Measurements from ENCODE around the gene CSMD2. TPM values are rescaled to one million over a fixed set of nuclear protein-coding genes. Genes with fewer than 3 reads are reported as not detected.

CSMD2 gene
- total and polyA plus RNA-seq, 2 donors from 2014 or later = 0.47 TPM; not detected in 1

DNA sequence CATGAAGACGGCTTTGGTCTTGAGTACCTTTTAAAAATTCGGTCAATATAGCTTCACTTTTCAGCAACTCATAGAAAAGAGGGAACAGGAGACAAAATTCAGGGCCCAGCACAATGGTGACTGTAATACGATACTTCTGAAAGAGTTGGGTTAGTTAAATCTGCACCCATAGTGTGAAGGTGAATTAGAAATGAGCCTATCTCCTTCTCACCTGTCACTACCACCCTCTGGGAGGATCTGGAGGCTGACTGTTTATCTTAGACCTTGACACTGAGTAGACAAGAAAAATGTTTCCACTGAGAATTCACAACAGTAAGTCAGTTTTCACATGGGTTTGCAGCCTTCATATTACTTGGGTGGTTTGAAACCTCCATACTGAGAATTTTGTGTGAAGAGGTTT, 359.0 kb downstream of the CSMD2 start:
- H3K36me3 ChIP-seq (ENCODE audit: control insufficient read depth in 2 of 3, insufficient read depth in 3 of 3, low read length in 3 of 3) = no peaks in the 10 kb centered on the region
- H3K27me3 ChIP-seq (ENCODE audit: control insufficient read depth, insufficient read depth, low read length) = no peaks in the 10 kb centered on the region
- DNase-seq (no peak), FAIRE-seq (no peak)
- no peaks in the 10 kb centered on the region for H3K4me1 ChIP-seq (ENCODE audit: control insufficient read depth in 2 of 3, insufficient read depth in 2 of 3, low read depth in 1 of 3, low read length in 3 of 3)
- intact Hi-C loops (cut with DNase I) = no loop called here
- TF ChIP-seq, protein P1, sequence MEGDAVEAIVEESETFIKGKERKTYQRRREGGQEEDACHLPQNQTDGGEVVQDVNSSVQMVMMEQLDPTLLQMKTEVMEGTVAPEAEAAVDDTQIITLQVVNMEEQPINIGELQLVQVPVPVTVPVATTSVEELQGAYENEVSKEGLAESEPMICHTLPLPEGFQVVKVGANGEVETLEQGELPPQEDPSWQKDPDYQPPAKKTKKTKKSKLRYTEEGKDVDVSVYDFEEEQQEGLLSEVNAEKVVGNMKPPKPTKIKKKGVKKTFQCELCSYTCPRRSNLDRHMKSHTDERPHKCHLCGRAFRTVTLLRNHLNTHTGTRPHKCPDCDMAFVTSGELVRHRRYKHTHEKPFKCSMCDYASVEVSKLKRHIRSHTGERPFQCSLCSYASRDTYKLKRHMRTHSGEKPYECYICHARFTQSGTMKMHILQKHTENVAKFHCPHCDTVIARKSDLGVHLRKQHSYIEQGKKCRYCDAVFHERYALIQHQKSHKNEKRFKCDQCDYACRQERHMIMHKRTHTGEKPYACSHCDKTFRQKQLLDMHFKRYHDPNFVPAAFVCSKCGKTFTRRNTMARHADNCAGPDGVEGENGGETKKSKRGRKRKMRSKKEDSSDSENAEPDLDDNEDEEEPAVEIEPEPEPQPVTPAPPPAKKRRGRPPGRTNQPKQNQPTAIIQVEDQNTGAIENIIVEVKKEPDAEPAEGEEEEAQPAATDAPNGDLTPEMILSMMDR (IDR thresholded peaks at IDR 0.05; ENCODE audit: borderline replicate concordance, extremely low read depth, insufficient read depth) = no peak
- H3K9ac ChIP-seq (ENCODE audit: low read length in 3 of 3) = no peak overlapping the region
- no peak overlapping the region for H3K4me3 ChIP-seq (ENCODE audit: low read length in 3 of 3)
- peaks cover 0 to 3% (median 0%) of the 10 kb centered on the region in 3 donors for H3K9me3 ChIP-seq (ENCODE audit: control insufficient read depth in 2 of 3, insufficient read depth in 1 of 3, low read length in 3 of 3)
- H3K27ac ChIP-seq (ENCODE audit: low read depth in 2 of 2, low read length in 2 of 2) = no peak overlapping the region

DNA sequence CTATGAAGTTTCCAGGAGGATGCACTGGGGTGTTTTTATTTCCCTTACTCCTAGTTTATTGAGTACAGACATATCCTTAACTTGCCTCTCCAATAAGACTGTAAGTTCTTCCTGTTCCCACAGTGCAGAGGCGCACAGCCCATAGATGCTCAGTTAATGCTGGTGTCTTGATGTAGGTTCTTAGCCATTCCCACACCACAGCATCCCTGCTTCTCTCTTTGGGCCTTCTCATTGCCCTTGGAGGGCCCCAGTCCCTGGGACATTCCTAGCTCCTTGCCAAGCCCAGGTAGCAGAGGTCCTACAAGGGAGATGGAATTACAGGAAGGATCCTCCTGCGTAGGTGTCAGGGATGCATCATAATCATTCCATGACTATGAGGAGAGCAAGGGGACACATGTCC, 362.8 kb downstream of the CSMD2 start:
- Histone ChIP-seq H3K9me3 (ENCODE audit: control insufficient read depth in 2 of 3, insufficient read depth in 1 of 3, low read length in 3 of 3) (peaks cover 0 to 2% (median 0%) of the 10 kb centered on the region in 3 donors), H3K27ac (ENCODE audit: low read depth in 2 of 2, low read length in 2 of 2) (no peak overlapping the region), H3K36me3 (ENCODE audit: control insufficient read depth in 2 of 3, insufficient read depth in 3 of 3, low read length in 3 of 3) (no peaks in the 10 kb centered on the region), H3K4me1 (ENCODE audit: control insufficient read depth in 2 of 3, insufficient read depth in 2 of 3, low read depth in 1 of 3, low read length in 3 of 3) (no peaks in the 10 kb centered on the region), H3K4me3 (ENCODE audit: low read length in 3 of 3) (no peak overlapping the region), H3K27me3 (ENCODE audit: control insufficient read depth, insufficient read depth, low read length) (no peaks in the 10 kb centered on the region), H3K9ac (ENCODE audit: low read length in 3 of 3) (no peak overlapping the region)
- intact Hi-C loops (cut with DNase I) = no loop called here
- DNase-seq (no peak), FAIRE-seq (no peak)
- TF ChIP-seq, protein P1 (IDR thresholded peaks at IDR 0.05; ENCODE audit: borderline replicate concordance, extremely low read depth, insufficient read depth) = no peak

DNA sequence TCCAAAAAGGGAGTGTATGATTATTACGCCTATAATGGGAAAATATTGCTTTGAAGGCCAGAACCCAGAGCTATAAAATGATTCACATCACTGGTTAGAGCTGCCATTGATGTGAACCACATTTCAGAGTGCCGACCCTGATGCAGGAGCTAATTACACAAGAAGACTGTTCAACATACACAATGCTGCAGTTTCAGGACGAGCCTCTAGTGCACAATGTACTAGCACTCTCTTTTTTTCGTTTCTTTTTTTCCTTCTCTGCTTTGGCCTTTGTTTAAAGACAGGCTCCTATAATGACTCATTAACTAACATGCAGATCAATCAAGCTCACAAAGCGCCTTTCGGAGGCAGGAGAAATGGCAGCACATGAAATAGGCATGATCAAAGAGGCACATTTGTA, 367.2 kb downstream of the CSMD2 start:
- no peak overlapping the region for H3K4me3 ChIP-seq (ENCODE audit: low read length in 3 of 3)
- no peaks in the 10 kb centered on the region for H3K36me3 ChIP-seq (ENCODE audit: control insufficient read depth in 2 of 3, insufficient read depth in 3 of 3, low read length in 3 of 3)
- TF ChIP-seq, protein P1 (IDR thresholded peaks at IDR 0.05; ENCODE audit: borderline replicate concordance, extremely low read depth, insufficient read depth) = no peak
- intact Hi-C loops (cut with DNase I) = no loop called here
- H3K9me3 ChIP-seq (ENCODE audit: control insufficient read depth in 2 of 3, insufficient read depth in 1 of 3, low read length in 3 of 3) = peaks cover 0 to 14% (median 0%) of the 10 kb centered on the region in 3 donors
- FAIRE-seq = no peak
- no peak overlapping the region for H3K27ac ChIP-seq (ENCODE audit: low read depth in 2 of 2, low read length in 2 of 2)
- H3K4me1 ChIP-seq (ENCODE audit: control insufficient read depth in 2 of 3, insufficient read depth in 2 of 3, low read depth in 1 of 3, low read length in 3 of 3) = no peaks in the 10 kb centered on the region
- H3K9ac ChIP-seq (ENCODE audit: low read length in 3 of 3) = no peak overlapping the region
- no peaks in the 10 kb centered on the region for H3K27me3 ChIP-seq (ENCODE audit: control insufficient read depth, insufficient read depth, low read length)
- no peak for DNase-seq

DNA sequence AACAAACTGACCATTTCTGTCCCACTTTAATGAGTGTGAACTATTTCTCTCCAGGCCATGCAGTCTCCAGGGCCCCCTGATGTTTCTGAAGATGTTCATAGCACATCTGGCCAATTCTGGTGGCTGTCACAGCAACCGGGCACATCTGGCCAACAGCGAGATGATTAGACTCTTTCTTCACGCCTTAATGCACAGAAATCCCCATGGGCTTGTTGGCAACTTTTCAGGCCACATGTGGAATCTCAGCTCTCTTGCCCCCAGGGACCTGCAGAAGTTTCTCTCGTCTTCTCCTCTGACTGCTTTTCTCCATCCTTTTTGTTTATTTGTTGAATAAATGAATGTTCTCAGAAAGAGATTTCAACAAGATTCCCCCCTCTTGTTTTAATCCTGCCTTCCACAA, 372.4 kb downstream of the CSMD2 start:
- Histone ChIP-seq H3K9me3 (ENCODE audit: control insufficient read depth in 2 of 3, insufficient read depth in 1 of 3, low read length in 3 of 3) (peaks cover 0 to 14% (median 0%) of the 10 kb centered on the region in 3 donors), H3K9ac (ENCODE audit: low read length in 3 of 3) (no peak overlapping the region), H3K27ac (ENCODE audit: low read depth in 2 of 2, low read length in 2 of 2) (no peak overlapping the region), H3K27me3 (ENCODE audit: control insufficient read depth, insufficient read depth, low read length) (no peaks in the 10 kb centered on the region), H3K4me3 (ENCODE audit: low read length in 3 of 3) (no peak overlapping the region), H3K36me3 (ENCODE audit: control insufficient read depth in 2 of 3, insufficient read depth in 3 of 3, low read length in 3 of 3) (no peaks in the 10 kb centered on the region), H3K4me1 (ENCODE audit: control insufficient read depth in 2 of 3, insufficient read depth in 2 of 3, low read depth in 1 of 3, low read length in 3 of 3) (no peaks in the 10 kb centered on the region)
- FAIRE-seq (no peak), DNase-seq (no peak)
- intact Hi-C loops (cut with DNase I) = no loop called here
- TF ChIP-seq, protein P1 (IDR thresholded peaks at IDR 0.05; ENCODE audit: borderline replicate concordance, extremely low read depth, insufficient read depth) = no peak

Measured in kidney (tissue), 14 donors.